Lung (tissue), 12 donors: ENCODE data around the gene NUDT19. TPM values are rescaled to one million over a fixed set of nuclear protein-coding genes. Genes with fewer than 3 reads are reported as not detected.
A peak's percentile ranks its signal among the peaks of the same experiment; 100 is the strongest.

Source experiments
- ATAC-seq: fragments of 200-7000 bp; cut with Tn5 transposase; one replicate; pipeline ENCODE4 v1.9.1; 2020; ENCODE audit warnings: moderate number of reproducible peaks; ENCODE audit not compliant: insufficient read depth, low FRiP score
- DNase-seq, 3 donors: peaks; one replicate each; pipeline ENCODE4 v3.0.0-alpha.2; 2013 to 2017
- H3K27ac ChIP-seq, 2 donors: one replicate each; pipeline ENCODE4 v1.5.1; 2013; ENCODE audit warnings: mild to moderate bottlenecking in 2 of 2, moderate library complexity in 2 of 2, control low read depth in 1 of 2, inconsistent platforms in 1 of 2, low read depth in 1 of 2, low read length in 1 of 2
- H3K27me3 ChIP-seq, 3 donors: one replicate each; pipeline ENCODE4 v1.5.1; 2013; ENCODE audit warnings: low read length in 2 of 3; ENCODE audit not compliant: control insufficient read depth in 3 of 3, insufficient read depth in 3 of 3
- H3K36me3 ChIP-seq, 4 donors: one replicate each; pipeline ENCODE4 v1.5.1; 2013; ENCODE audit warnings: low read length in 4 of 4, mild to moderate bottlenecking in 1 of 4, moderate library complexity in 1 of 4; ENCODE audit not compliant: control insufficient read depth in 4 of 4, insufficient read depth in 4 of 4
- H3K4me1 ChIP-seq, 5 donors: one replicate each; pipeline ENCODE4 v1.5.1; 2013; ENCODE audit warnings: low read length in 5 of 5, mild to moderate bottlenecking in 2 of 5, moderate library complexity in 1 of 5; ENCODE audit not compliant: control insufficient read depth in 5 of 5, insufficient read depth in 5 of 5
- H3K4me3 ChIP-seq: one replicate; pipeline ENCODE4 v1.5.1; 2013; ENCODE audit warnings: mild to moderate bottlenecking, control low read depth, moderate library complexity
- H3K9ac ChIP-seq, 2 donors: one replicate each; pipeline ENCODE4 v1.5.1; 2013; ENCODE audit warnings: low read length in 2 of 2, control low read depth in 1 of 2; ENCODE audit not compliant: insufficient read depth in 1 of 2
- H3K9me3 ChIP-seq, 4 donors: one replicate each; pipeline ENCODE4 v1.5.1; 2013; ENCODE audit warnings: low read length in 3 of 4, mild to moderate bottlenecking in 1 of 4, moderate library complexity in 1 of 4; ENCODE audit not compliant: control insufficient read depth in 4 of 4, insufficient read depth in 3 of 4
- CTCF ChIP-seq: IDR thresholded peaks from 2 replicates; pipeline ENCODE4 v1.5.1; 2012; ENCODE audit warnings: mild to moderate bottlenecking; ENCODE audit errors: control extremely low read depth, extremely low read depth
- WGBS, 2 donors: extraction: QIAGEN DNeasy Blood & Tissue Kit; methylation state at CpG; one replicate each; pipeline ENCODE4 v1.1.7; 2013; 5-methylcytosine and 5-hydroxymethylcytosine counted together
- polyA plus RNA-seq, 2 donors: library from polyadenylated mRNA; stranded (reverse); fragments of 200-250 nt; gene quantifications; one replicate each; pipeline ENCODE4 v1.2.1, GENCODE V29; 2013
- total RNA-seq, 2 donors: library from RNA; depleted of rRNA in 1 of 2; stranded (reverse); fragments of >200 nt in 1 of 2; gene quantifications; one replicate each; pipeline ENCODE4 v1.2.1, GENCODE V29; 2014 to 2021
- donor health status: control.
- donor health status: control.
- donor health status: Bipolar disorder and iron deficiency.
- donor health status: healthy.
- donor health status: DM: yes; HTN: yes; CAD: no.

The NUDT19 gene
- total and polyA plus RNA-seq, 4 donors = 7.5 to 20.1 (median 12.2) TPM

- ATAC-seq (no peak), DNase-seq (no peak)
- H3K27me3 ChIP-seq = peaks cover 0 to 18% (median 13%) of the 10 kb centered on the region in 3 donors
- peaks cover 0 to 2% (median 0%) of the 10 kb centered on the region in 4 donors for H3K9me3 ChIP-seq
- H3K36me3 ChIP-seq = no peaks in the 10 kb centered on the region
- no peak overlapping the region for H3K9ac ChIP-seq
- H3K27ac ChIP-seq = no peak overlapping the region
- peaks cover 0 to 23% (median 0%) of the 10 kb centered on the region in 5 donors for H3K4me1 ChIP-seq
- 85 to 88% methylated on average over 10 of the region's 10 CpGs for WGBS, 2 donors
- TF ChIP-seq CTCF = no peak
- no peak overlapping the region for H3K4me3 ChIP-seq
Observed at GRCh38 chr19:32673573-32673972, 18.0 kb upstream of the NUDT19 start.

- peak overlapping the region; percentile 63 for H3K4me3 ChIP-seq
- peak; percentile 1 for ATAC-seq
- peaks cover 0 to 20% (median 13%) of the 10 kb centered on the region in 3 donors for H3K27me3 ChIP-seq
- peaks cover 0 to 2% (median 0%) of the 10 kb centered on the region in 4 donors for H3K9me3 ChIP-seq
- H3K36me3 ChIP-seq = no peaks in the 10 kb centered on the region
- H3K27ac ChIP-seq = peak overlapping the region; percentile 75 to 81
- peaks cover 0 to 23% (median 0%) of the 10 kb centered on the region in 5 donors for H3K4me1 ChIP-seq
- no peak for TF ChIP-seq CTCF
- WGBS, 2 donors = 1 to 2% methylated on average over 55 to 67 of the region's 67 CpGs
- H3K9ac ChIP-seq = peak overlapping the region; percentile 25 to 26
- peak in 1 of 3 donors; percentile 26 for DNase-seq
Observed at GRCh38 chr19:32674153-32674930, 17.3 kb upstream of the NUDT19 start.

GRCh38 chr19:32674931-32675719 lies 16.5 kb upstream of the NUDT19 start, which contains the start of gene ANKRD27:
Gene ANKRD27 (minus strand): TSS chr19:32675180. CDS start chr19:32659015, 16,165 bp downstream.
- peak within 1 kb of the TSS; percentile 83 for H3K27ac ChIP-seq

More at GRCh38 chr19:32674931-32675719, 16.5 kb upstream of the NUDT19 start, which contains the start of gene ANKRD27:
- H3K27me3 ChIP-seq = peaks cover 0 to 24% (median 13%) of the 10 kb centered on the region in 3 donors
- peak within 1 kb of the TSS; percentile 63 for H3K4me3 ChIP-seq
- 0 to 1% methylated on average over 72 to 75 of the region's 75 CpGs for WGBS, 2 donors
- DNase-seq (peak; percentile 98 to 99 (median 99)), ATAC-seq (peak; percentile 94)
- H3K36me3 ChIP-seq = no peaks in the 10 kb centered on the region
- peaks cover 0 to 2% (median 0%) of the 10 kb centered on the region in 4 donors for H3K9me3 ChIP-seq
- H3K9ac ChIP-seq = peak within 1 kb of the TSS; percentile 25 to 49
- no peak for TF ChIP-seq CTCF
- H3K4me1 ChIP-seq = peaks cover 0 to 20% (median 0%) of the 10 kb centered on the region in 5 donors
